ENCODE results near the gene FAM72A. TPM values are rescaled to one million over a fixed set of nuclear protein-coding genes. Genes with fewer than 3 reads are reported as not detected.
A peak's percentile ranks its signal among the peaks of the same experiment; 100 is the strongest.
"Not testable (repeated sequence)": the region's sequence is repeated elsewhere in the genome, so short reads cannot be mapped to it uniquely, and the experiment has no call there.

The FAM72A gene
- total RNA-seq, 1 donor from 2014 or later: 36.2 TPM

- H3K27me3 Mint-ChIP-seq (ENCODE audit: insufficient read depth, low read depth); H3K9me3 ChIP-seq (ENCODE audit: low read depth); H3K4me1 Mint-ChIP-seq; H3K4me1 ChIP-seq; H3K27ac Mint-ChIP-seq; H3K9me3 Mint-ChIP-seq; H3K9ac ChIP-seq; H3K36me3 ChIP-seq; H3K36me3 Mint-ChIP-seq; H2AFZ ChIP-seq (replicated peaks); H3K4me3 ChIP-seq; H3K4me2 ChIP-seq; H4K20me1 ChIP-seq (ENCODE audit: low read depth); H3K27ac ChIP-seq; H3K4me3 Mint-ChIP-seq; H3F3A ChIP-seq (ENCODE audit: low read depth); H3K27me3 ChIP-seq; H3K79me2 ChIP-seq (ENCODE audit: low read depth): not testable (repeated sequence)
- peak; percentile 15 for DNase-seq (ENCODE audit: low spot score)
- TF ChIP-seq, protein P1, sequence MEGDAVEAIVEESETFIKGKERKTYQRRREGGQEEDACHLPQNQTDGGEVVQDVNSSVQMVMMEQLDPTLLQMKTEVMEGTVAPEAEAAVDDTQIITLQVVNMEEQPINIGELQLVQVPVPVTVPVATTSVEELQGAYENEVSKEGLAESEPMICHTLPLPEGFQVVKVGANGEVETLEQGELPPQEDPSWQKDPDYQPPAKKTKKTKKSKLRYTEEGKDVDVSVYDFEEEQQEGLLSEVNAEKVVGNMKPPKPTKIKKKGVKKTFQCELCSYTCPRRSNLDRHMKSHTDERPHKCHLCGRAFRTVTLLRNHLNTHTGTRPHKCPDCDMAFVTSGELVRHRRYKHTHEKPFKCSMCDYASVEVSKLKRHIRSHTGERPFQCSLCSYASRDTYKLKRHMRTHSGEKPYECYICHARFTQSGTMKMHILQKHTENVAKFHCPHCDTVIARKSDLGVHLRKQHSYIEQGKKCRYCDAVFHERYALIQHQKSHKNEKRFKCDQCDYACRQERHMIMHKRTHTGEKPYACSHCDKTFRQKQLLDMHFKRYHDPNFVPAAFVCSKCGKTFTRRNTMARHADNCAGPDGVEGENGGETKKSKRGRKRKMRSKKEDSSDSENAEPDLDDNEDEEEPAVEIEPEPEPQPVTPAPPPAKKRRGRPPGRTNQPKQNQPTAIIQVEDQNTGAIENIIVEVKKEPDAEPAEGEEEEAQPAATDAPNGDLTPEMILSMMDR (IDR thresholded peaks at IDR 0.05): peak; percentile 42
Observed at GRCh38 chr1:206174182-206174868, 28.3 kb downstream of the FAM72A start.

GRCh38 chr1:206173110-206173719, 29.4 kb downstream of the FAM72A start:
- H3K36me3 ChIP-seq; H3K79me2 ChIP-seq (ENCODE audit: low read depth); H3K36me3 Mint-ChIP-seq; H2AFZ ChIP-seq (replicated peaks); H3K4me3 Mint-ChIP-seq; H4K20me1 ChIP-seq (ENCODE audit: low read depth); H3K27ac ChIP-seq; H3K27me3 ChIP-seq; H3K27me3 Mint-ChIP-seq (ENCODE audit: insufficient read depth, low read depth); H3F3A ChIP-seq (ENCODE audit: low read depth); H3K4me1 Mint-ChIP-seq; H3K4me1 ChIP-seq; H3K9me3 ChIP-seq (ENCODE audit: low read depth); H3K9ac ChIP-seq; H3K4me2 ChIP-seq; H3K27ac Mint-ChIP-seq; H3K9me3 Mint-ChIP-seq; H3K4me3 ChIP-seq; DNase-seq (ENCODE audit: low spot score): not testable (repeated sequence)

GRCh38 chr1:206169794-206170193, 32.8 kb downstream of the FAM72A start:
- not testable (repeated sequence) for H3K27me3 Mint-ChIP-seq (ENCODE audit: insufficient read depth, low read depth); H3K27ac ChIP-seq; H3K4me3 Mint-ChIP-seq; H4K20me1 ChIP-seq (ENCODE audit: low read depth); H3K4me1 Mint-ChIP-seq; H3K4me2 ChIP-seq; H2AFZ ChIP-seq (replicated peaks); H3F3A ChIP-seq (ENCODE audit: low read depth); H3K27ac Mint-ChIP-seq; H3K9ac ChIP-seq; DNase-seq (ENCODE audit: low spot score); H3K79me2 ChIP-seq (ENCODE audit: low read depth); H3K9me3 Mint-ChIP-seq; H3K36me3 Mint-ChIP-seq; H3K4me3 ChIP-seq; H3K36me3 ChIP-seq; H3K4me1 ChIP-seq; H3K9me3 ChIP-seq (ENCODE audit: low read depth); H3K27me3 ChIP-seq

GRCh38 chr1:206167350-206168029, 35.1 kb downstream of the FAM72A start:
- H3K4me3 ChIP-seq; H4K20me1 ChIP-seq (ENCODE audit: low read depth); H3K27ac Mint-ChIP-seq; H3K4me1 ChIP-seq; H2AFZ ChIP-seq (replicated peaks); H3F3A ChIP-seq (ENCODE audit: low read depth); H3K4me2 ChIP-seq; H3K27me3 Mint-ChIP-seq (ENCODE audit: insufficient read depth, low read depth); H3K27me3 ChIP-seq; H3K27ac ChIP-seq; H3K9me3 Mint-ChIP-seq; H3K79me2 ChIP-seq (ENCODE audit: low read depth); H3K4me3 Mint-ChIP-seq; H3K9me3 ChIP-seq (ENCODE audit: low read depth); DNase-seq (ENCODE audit: low spot score); H3K4me1 Mint-ChIP-seq; H3K36me3 ChIP-seq; H3K36me3 Mint-ChIP-seq; H3K9ac ChIP-seq: not testable (repeated sequence)
- TF ChIP-seq, protein P1 (IDR thresholded peaks at IDR 0.05): peak; percentile 37

All from neural progenitor cell (in vitro differentiated cells).